K562 (cell line): ENCODE results near the gene GCNT1. TPM values are rescaled to one million over a fixed set of nuclear protein-coding genes. Genes with fewer than 3 reads are reported as not detected.

Source experiments
- ATAC-seq: fragments of 200-7000 bp; cut with Tn5 transposase; 3 replicates; pipeline ENCODE4 v1.9.1; 2020; ENCODE audit warnings: moderate library complexity
- BruUV-seq: library from RNA; stranded (reverse); fragments of 400-500 nt; replicated peaks from 2 replicates; lab custom pipeline; 2021; lab: Mats Ljungman, UMichigan
- CTCF ChIA-PET: fragments of 300-600 bp; formaldehyde crosslinking; extraction: SDS; loops from one replicate; lab custom pipeline; 2021; ENCODE audit warnings: low intra/inter-chr PET ratio; lab: Yijun Ruan, JAX
- POLR2A ChIA-PET: fragments of 300-600, 350-650 bp; sonication (Branson Sonifier 250); formaldehyde crosslinking; extraction: SDS; loops from one replicate; lab custom pipeline; 2021; ENCODE audit warnings: antibody characterized with exemption, inconsistent platforms; lab: Yijun Ruan, JAX
- DNase-seq, 4 experiments: peaks; one replicate each; pipeline versions ENCODE4 v3.0.0 to v3.0.0-alpha.2; 2011 to 2018; ENCODE audit warnings: low spot score in 3 of 4, mixed read lengths in 3 of 4; ENCODE audit errors: extremely low read depth in 1 of 4
- FAIRE-seq: peaks from 2 replicates; lab custom pipeline; 2011; peaks lifted over from hg19 to GRCh38; lab: Jason Lieb, UNC
- H2AFZ ChIP-seq: 2 replicates; pipeline ENCODE4 v1.6.0; 2011; ENCODE audit warnings: low read depth, low read length, control low read depth, inconsistent platforms
- H3K27ac ChIP-seq: fragments of 200-600 bp; 3 replicates; pipeline ENCODE4 v1.8.0; 2011; ENCODE audit warnings: low read depth, mild to moderate bottlenecking, control low read depth, inconsistent platforms, low read length, moderate library complexity, mixed read lengths; ENCODE audit errors: extremely low read depth
- H3K27me3 ChIP-seq, 2 experiments: fragments of 300-600 bp in 1 of 2; 2 replicates in 1 of 2; 3 replicates in 1 of 2; pipeline versions ENCODE4 v1.6.0 to v1.8.0; 2011; ENCODE audit warnings: inconsistent platforms in 2 of 2, low read length in 2 of 2, mild to moderate bottlenecking in 1 of 2, mixed read lengths in 1 of 2, moderate library complexity in 1 of 2; ENCODE audit not compliant: control insufficient read depth in 2 of 2, insufficient read depth in 2 of 2
- H3K36me3 ChIP-seq: fragments of 300-600 bp; 3 replicates; pipeline ENCODE4 v1.8.0; 2011; ENCODE audit warnings: mild to moderate bottlenecking, low read length, inconsistent platforms; ENCODE audit not compliant: control insufficient read depth, insufficient read depth
- H3K4me1 ChIP-seq, 2 experiments: fragments of 200-600 bp in 1 of 2; replicated peaks in 1 of 2; 2 replicates in 1 of 2; 3 replicates in 1 of 2; pipeline versions ENCODE4 v1.5.1 to v1.8.0; 2011; ENCODE audit warnings: inconsistent platforms in 2 of 2, low read length in 2 of 2, mild to moderate bottlenecking in 1 of 2, mixed read lengths in 1 of 2, moderate library complexity in 1 of 2; ENCODE audit not compliant: control insufficient read depth in 2 of 2, insufficient read depth in 2 of 2
- H3K4me2 ChIP-seq: 2 replicates; pipeline ENCODE4 v1.6.1; 2011; ENCODE audit warnings: low read length, control low read depth, inconsistent platforms, mixed read lengths; ENCODE audit not compliant: insufficient read depth
- H3K4me3 ChIP-seq: fragments of 200-600 bp; sonication (generic), shearing (Covaris generic); 2 replicates; pipeline ENCODE4 v1.5.1; 2016; ENCODE audit warnings: control low read depth, inconsistent platforms
- H3K79me2 ChIP-seq: fragments of 200-600 bp; 3 replicates; pipeline ENCODE4 v1.8.0; 2011; ENCODE audit warnings: low read length, inconsistent platforms; ENCODE audit not compliant: control insufficient read depth, insufficient read depth
- H3K9ac ChIP-seq, 2 experiments: 2 replicates each; pipeline versions ENCODE4 v1.6.0 to v1.6.1; 2011; ENCODE audit warnings: low read depth in 2 of 2, low read length in 2 of 2, control low read depth in 1 of 2, inconsistent platforms in 1 of 2, mild to moderate bottlenecking in 1 of 2, mixed read lengths in 1 of 2; ENCODE audit not compliant: insufficient read depth in 1 of 2
- H3K9me1 ChIP-seq: one replicate; pipeline ENCODE4 v1.6.0; 2011; ENCODE audit warnings: inconsistent platforms, mild to moderate bottlenecking, low read length, moderate library complexity; ENCODE audit not compliant: control insufficient read depth, insufficient read depth
- H3K9me3 ChIP-seq: replicated peaks from 2 replicates; pipeline ENCODE4 v1.5.1; 2011; ENCODE audit warnings: low read depth, low read length, inconsistent platforms; ENCODE audit not compliant: control insufficient read depth, insufficient read depth
- H4K20me1 ChIP-seq: replicated peaks from 2 replicates; pipeline ENCODE4 v1.6.1; 2011; ENCODE audit warnings: low read length, inconsistent platforms, mixed read lengths; ENCODE audit not compliant: control insufficient read depth, insufficient read depth
- BMI1 ChIP-seq: fragments of 150-350 bp; IDR thresholded peaks from 2 replicates; pipeline ENCODE4 v1.6.1; 2014; ENCODE audit warnings: low read length
- E2F4 ChIP-seq: sonication (generic); formaldehyde crosslinking; IDR thresholded peaks from 2 replicates; pipeline ENCODE4 v1.8.0; 2022; ENCODE audit warnings: mild to moderate bottlenecking, low read depth, missing genetic modification reagents
- FOS ChIP-seq: IDR thresholded peaks from 3 replicates; pipeline ENCODE4 v1.6.1; 2011; ENCODE audit not compliant: insufficient read length; ENCODE audit errors: extremely low read depth
- ID3 ChIP-seq, 2 experiments: fragments of 250-450 bp in 1 of 2; fragments of 450-650 bp in 1 of 2; sonication (Bioruptor Pico) in 1 of 2; IDR thresholded peaks; 2 replicates each; pipeline versions ENCODE4 v1.6.1 to v1.8.0; 2016 to 2021; ENCODE audit warnings: mild to moderate bottlenecking in 2 of 2, moderate library complexity in 2 of 2, missing compliant biosample characterization in 1 of 2, missing genetic modification characterization in 1 of 2
- MEF2A ChIP-seq: IDR thresholded peaks from 2 replicates; pipeline ENCODE4 v1.6.1; 2011; ENCODE audit warnings: low read depth, mild to moderate bottlenecking, low read length, moderate library complexity; ENCODE audit not compliant: control insufficient read depth
- MXI1 ChIP-seq: IDR thresholded peaks from 2 replicates; pipeline ENCODE4 v1.6.1; 2011; ENCODE audit warnings: low read depth, mild to moderate bottlenecking, improper control_type of control experiment, low read length
- PRMT5 ChIP-seq: sonication (generic); formaldehyde crosslinking; IDR thresholded peaks from 2 replicates; pipeline ENCODE4 v1.5.0; 2020; ENCODE audit warnings: missing genetic modification reagents
- SNRNP70 ChIP-seq: fragments of 200-400 bp; formaldehyde crosslinking; optimal IDR thresholded peaks from 2 replicates; pipeline ENCODE3; 2017; ENCODE audit warnings: low read depth, low read length
- TAF1 ChIP-seq: IDR thresholded peaks from 2 replicates; pipeline ENCODE4 v1.6.1; 2011; ENCODE audit warnings: mild to moderate bottlenecking, low read length, moderate library complexity; ENCODE audit not compliant: insufficient read depth, control insufficient read depth, severe bottlenecking; ENCODE audit errors: extremely low read depth
- XRCC4 ChIP-seq: IDR thresholded peaks from one replicate; pipeline ENCODE4 v1.6.1; 2011; ENCODE audit not compliant: insufficient read depth, insufficient read length; ENCODE audit errors: extremely low read depth
- ZSCAN32 ChIP-seq: fragments of 450-650 bp; formaldehyde crosslinking; IDR thresholded peaks from 2 replicates; pipeline ENCODE4 v1.4.0; 2020; ENCODE audit warnings: mild to moderate bottlenecking, moderate library complexity
- whole genome bisulfite sequencing: fragments of 100-300 bp; shearing (Covaris generic); methylation state at CpG from one replicate; pipeline ENCODE4 v1.1.6; 2016; ENCODE audit warnings: low coverage, mixed read lengths; ENCODE audit not compliant: insufficient coverage; ENCODE audit errors: missing lambda C conversion rate; 5-methylcytosine and 5-hydroxymethylcytosine counted together
- in situ Hi-C: fragments of 300-500 bp; cut with MboI; formaldehyde crosslinking; loops from 4 replicates; pipeline ENCODE4 v1.15.0; 2018; ENCODE audit warnings: inconsistent platforms, mixed read lengths
- intact Hi-C: fragments of 100-400 bp; cut with micrococcal nuclease; formaldehyde crosslinking; loops from 2 replicates; pipeline ENCODE4 v1.14.2; 2022
- polyA plus RNA-seq, 8 experiments: library from polyadenylated mRNA; depleted of rRNA in 4 of 8; stranded (reverse) in 5 of 8; unstranded in 3 of 8; fragments of >200 nt; fragmentation: Nextera tagmentation in 2 of 8; fragmentation: Illumina TruSeq in 1 of 8; extraction: Ambion mirVana in 2 of 8; extraction: Trizol in 1 of 8; gene quantifications; 2 replicates each; pipeline versions ENCODE4 v1.2.1 to v1.2.3, GENCODE V29; 2011 to 2014; ENCODE audit warnings: inconsistent platforms in 1 of 8, missing spikeins in 1 of 8
- total RNA-seq, 7 experiments: library from RNA; depleted of rRNA in 6 of 7; stranded (reverse); fragments of >200 nt in 6 of 7; fragmentation: Illumina TruSeq in 2 of 7; extraction: Trizol in 2 of 7; gene quantifications; 2 replicates each; pipeline versions ENCODE4 v1.2.1 to v1.2.3, GENCODE V29; 2011 to 2021; ENCODE audit warnings: low replicate concordance in 1 of 7
- TF ChIP-seq, protein P1 (sequence below), 2 experiments: fragments of 450-650 bp; conservative IDR thresholded peaks; 2 replicates each; pipeline ENCODE4 v1.6.1; 2017; ENCODE audit warnings: mild to moderate bottlenecking in 2 of 2, moderate library complexity in 2 of 2
- TF ChIP-seq, protein P2 (sequence below): fragments of 250-450 bp; sonication (Bioruptor Pico); IDR thresholded peaks from 2 replicates; pipeline ENCODE4 v1.4.0; 2020; ENCODE audit warnings: mild to moderate bottlenecking, moderate library complexity
- TF ChIP-seq, protein P3 (sequence below): sonication (generic); formaldehyde crosslinking; IDR thresholded peaks from 2 replicates; pipeline ENCODE4 v1.9.0; 2022; ENCODE audit warnings: mild to moderate bottlenecking, missing genetic modification reagents

GCNT1 gene
- total and polyA plus RNA-seq, 9 of the 15 experiments (the other 6 are each of a cell fraction or from before 2014, with no cell fraction given): 0.01 to 0.71 (median 0.10) TPM

DNA sequence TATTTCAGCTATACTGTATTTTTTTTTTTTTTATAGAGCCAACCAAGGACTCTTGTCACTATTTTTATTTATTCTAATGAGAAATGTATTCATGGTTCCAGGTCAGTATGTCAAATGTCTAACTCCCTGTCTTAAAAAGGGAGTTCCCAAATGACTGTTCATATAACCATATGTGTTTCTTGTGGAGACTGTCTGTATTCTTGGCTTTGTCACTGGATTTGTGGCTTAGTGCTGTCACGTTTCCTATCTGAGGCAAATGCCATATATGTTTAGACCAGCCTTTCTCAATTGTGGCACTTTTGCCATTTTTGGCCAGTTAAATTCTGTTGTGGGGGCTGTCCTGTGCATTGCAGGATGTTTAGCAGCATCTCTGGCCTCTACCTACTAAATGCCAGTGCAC lies 3.1 kb downstream of the GCNT1 start:
- no TSS peak for BruUV-seq
- intact Hi-C loops: no loop called here
- ChIA-PET POLR2A (interaction anchor here (0.7 kb wide), 1 partner anchor 47 kb away, joined by 4 read pairs; no protein-coding TSS in a partner anchor), CTCF (no interaction called here)
- H3K79me2 ChIP-seq: no peaks in the 10 kb centered on the region
- H2AFZ ChIP-seq: no peak overlapping the region
- H3K9me1 ChIP-seq: no peaks in the 10 kb centered on the region
- 0% methylated on average over 1 of the region's 1 CpG for WGBS
- no peak overlapping the region for H3K4me3 ChIP-seq
- no peak overlapping the region for H3K27ac ChIP-seq
- H3K9me3 ChIP-seq: no peaks in the 10 kb centered on the region
- peaks cover 0 to 13% of the 10 kb centered on the region in 2 experiments; a peak in 2 of 5 replicates for H3K4me1 ChIP-seq
- no peaks in the 10 kb centered on the region for H4K20me1 ChIP-seq
- H3K27me3 ChIP-seq: peaks cover 0 to 4% of the 10 kb centered on the region in 2 experiments; a peak in 1 of 5 replicates
- no peaks in the 10 kb centered on the region for H3K36me3 ChIP-seq
- ATAC-seq: no peak
- DNase-seq: no peak
- no peak overlapping the region for H3K4me2 ChIP-seq
- no peak for FAIRE-seq
- in situ Hi-C loops: no loop called here
- H3K9ac ChIP-seq: no peak overlapping the region
- TF ChIP-seq BMI1 (no peak), MEF2A (no peak), TAF1 (no peak), E2F4 (CRISPR knock-in tag) (no peak), SNRNP70 (no peak), PRMT5 (CRISPR knock-in tag) (no peak), XRCC4 (no peak), ZSCAN32 (CRISPR knock-in tag) (no peak), MXI1 (no peak), FOS (no peak), ID3 (CRISPR knock-in tag; IDR thresholded peaks at IDR 0.05) (no peak), ID3 (tag; IDR thresholded peaks at IDR 0.05) (no peak)
- TF ChIP-seq, protein P1, sequence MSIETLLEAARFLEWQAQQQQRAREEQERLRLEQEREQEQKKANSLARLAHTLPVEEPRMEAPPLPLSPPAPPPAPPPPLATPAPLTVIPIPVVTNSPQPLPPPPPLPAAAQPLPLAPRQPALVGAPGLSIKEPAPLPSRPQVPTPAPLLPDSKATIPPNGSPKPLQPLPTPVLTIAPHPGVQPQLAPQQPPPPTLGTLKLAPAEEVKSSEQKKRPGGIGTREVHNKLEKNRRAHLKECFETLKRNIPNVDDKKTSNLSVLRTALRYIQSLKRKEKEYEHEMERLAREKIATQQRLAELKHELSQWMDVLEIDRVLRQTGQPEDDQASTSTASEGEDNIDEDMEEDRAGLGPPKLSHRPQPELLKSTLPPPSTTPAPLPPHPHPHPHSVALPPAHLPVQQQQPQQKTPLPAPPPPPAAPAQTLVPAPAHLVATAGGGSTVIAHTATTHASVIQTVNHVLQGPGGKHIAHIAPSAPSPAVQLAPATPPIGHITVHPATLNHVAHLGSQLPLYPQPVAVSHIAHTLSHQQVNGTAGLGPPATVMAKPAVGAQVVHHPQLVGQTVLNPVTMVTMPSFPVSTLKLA (conservative IDR thresholded peaks at IDR 0.05): no peak
- TF ChIP-seq, protein P2, sequence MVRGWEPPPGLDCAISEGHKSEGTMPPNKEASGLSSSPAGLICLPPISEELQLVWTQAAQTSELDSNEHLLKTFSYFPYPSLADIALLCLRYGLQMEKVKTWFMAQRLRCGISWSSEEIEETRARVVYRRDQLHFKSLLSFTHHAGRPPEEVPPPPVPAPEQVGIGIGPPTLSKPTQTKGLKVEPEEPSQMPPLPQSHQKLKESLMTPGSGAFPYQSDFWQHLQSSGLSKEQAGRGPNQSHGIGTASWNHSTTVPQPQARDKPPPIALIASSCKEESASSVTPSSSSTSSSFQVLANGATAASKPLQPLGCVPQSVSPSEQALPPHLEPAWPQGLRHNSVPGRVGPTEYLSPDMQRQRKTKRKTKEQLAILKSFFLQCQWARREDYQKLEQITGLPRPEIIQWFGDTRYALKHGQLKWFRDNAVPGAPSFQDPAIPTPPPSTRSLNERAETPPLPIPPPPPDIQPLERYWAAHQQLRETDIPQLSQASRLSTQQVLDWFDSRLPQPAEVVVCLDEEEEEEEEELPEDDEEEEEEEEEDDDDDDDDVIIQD (CRISPR knock-in tag): no peak
- TF ChIP-seq, protein P3, sequence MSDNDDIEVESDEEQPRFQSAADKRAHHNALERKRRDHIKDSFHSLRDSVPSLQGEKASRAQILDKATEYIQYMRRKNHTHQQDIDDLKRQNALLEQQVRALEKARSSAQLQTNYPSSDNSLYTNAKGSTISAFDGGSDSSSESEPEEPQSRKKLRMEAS (CRISPR knock-in tag): no peak
